Measurements from ENCODE around the gene IPO7. TPM values are rescaled to one million over a fixed set of nuclear protein-coding genes. Genes with fewer than 3 reads are reported as not detected.

The IPO7 gene
- total and polyA plus RNA-seq, 2 of the 13 experiments (the other 11 are each of a cell fraction or from before 2014, with no cell fraction given) = 59.4 to 98.4 TPM

DNA sequence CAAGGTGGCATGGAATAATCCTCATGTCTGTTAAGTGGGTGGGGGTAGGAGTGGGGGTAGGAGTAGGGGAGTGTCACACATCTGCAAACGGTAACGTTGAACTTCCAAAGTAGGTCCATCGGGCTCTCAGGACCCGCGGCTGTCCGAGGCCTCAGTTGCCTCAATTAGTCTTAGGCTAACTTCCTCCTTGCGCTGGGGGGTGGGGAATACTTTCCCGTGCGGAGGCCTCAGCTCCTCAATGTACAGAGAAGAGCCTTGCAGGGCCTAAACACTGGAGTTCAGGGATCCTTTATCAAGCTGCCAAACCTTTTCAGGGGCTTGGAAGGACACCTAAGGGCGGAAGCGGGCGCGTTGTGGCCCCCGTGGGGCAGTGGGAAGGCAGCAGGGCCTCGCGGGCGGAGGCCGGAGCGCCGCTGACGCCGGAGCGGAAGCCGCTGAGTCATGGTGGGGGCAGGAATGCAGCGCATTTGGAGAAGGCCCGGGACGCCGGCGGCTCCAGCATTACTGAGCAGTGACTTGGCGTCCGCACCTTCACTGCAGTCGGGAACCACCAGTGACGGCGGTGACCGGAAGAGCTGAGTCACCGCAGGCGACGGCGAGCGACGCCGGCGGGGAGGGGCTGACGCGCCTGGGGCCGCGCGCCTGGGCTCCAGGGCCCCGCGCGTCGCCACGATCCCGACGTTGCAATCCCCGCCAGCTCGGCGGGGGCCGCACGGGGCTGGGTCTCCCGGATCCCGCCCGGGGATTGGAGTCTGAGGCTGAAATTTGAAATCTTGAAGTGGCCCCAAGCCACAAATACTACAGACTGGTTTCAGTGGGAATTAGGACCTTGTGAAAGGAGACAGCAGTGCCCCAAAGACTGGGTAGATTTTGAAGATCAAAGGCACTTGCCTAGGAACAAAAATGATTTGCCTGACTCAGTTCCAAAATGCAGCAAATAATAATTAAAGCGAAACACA lies 20.2 kb upstream of the IPO7 start (continued):
- peak; percentile 37; the same call in 1 of the 2 replicates for TF ChIP-seq ZBED4 (CRISPR knock-in tag; IDR thresholded peaks at IDR 0.05; ENCODE audit: borderline replicate concordance)
- TF ChIP-seq, protein P1, sequence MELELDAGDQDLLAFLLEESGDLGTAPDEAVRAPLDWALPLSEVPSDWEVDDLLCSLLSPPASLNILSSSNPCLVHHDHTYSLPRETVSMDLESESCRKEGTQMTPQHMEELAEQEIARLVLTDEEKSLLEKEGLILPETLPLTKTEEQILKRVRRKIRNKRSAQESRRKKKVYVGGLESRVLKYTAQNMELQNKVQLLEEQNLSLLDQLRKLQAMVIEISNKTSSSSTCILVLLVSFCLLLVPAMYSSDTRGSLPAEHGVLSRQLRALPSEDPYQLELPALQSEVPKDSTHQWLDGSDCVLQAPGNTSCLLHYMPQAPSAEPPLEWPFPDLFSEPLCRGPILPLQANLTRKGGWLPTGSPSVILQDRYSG (CRISPR knock-in tag; IDR thresholded peaks at IDR 0.05) = 0 out of 2 replicates have a peak, but pooled peaks have one; percentile 76
- 0 out of 2 replicates have a peak, but pooled peaks have one; percentile 8 for TF ChIP-seq STAT5B (CRISPR knock-in tag; IDR thresholded peaks at IDR 0.05)
- peak; percentile 70 for TF ChIP-seq ATF1 (CRISPR knock-in tag; IDR thresholded peaks at IDR 0.05)
- TF ChIP-seq U2AF2 (IDR thresholded peaks at IDR 0.05; ENCODE audit: low read depth, low read length) = no peak
- no peak for TF ChIP-seq ZNF33A (CRISPR knock-in tag; IDR thresholded peaks at IDR 0.05; ENCODE audit: borderline replicate concordance)
- peak; percentile 85; the same call in 1 of the 2 replicates for TF ChIP-seq ESRRA (CRISPR knock-in tag; IDR thresholded peaks at IDR 0.05; ENCODE audit: low read depth)
- TF ChIP-seq ONECUT2 (CRISPR knock-in tag; IDR thresholded peaks at IDR 0.05) = no peak
- no peak for TF ChIP-seq MBNL3 (CRISPR knock-in tag; conservative IDR thresholded peaks at IDR 0.05)
- TF ChIP-seq, protein P2, sequence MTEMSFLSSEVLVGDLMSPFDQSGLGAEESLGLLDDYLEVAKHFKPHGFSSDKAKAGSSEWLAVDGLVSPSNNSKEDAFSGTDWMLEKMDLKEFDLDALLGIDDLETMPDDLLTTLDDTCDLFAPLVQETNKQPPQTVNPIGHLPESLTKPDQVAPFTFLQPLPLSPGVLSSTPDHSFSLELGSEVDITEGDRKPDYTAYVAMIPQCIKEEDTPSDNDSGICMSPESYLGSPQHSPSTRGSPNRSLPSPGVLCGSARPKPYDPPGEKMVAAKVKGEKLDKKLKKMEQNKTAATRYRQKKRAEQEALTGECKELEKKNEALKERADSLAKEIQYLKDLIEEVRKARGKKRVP (CRISPR knock-in tag; IDR thresholded peaks at IDR 0.05) = peak in 1 of 2 experiments; percentile 58; a peak in 2 of 4 replicates
- no peak for TF ChIP-seq ZNF704 (CRISPR knock-in tag; IDR thresholded peaks at IDR 0.05; ENCODE audit: borderline replicate concordance)
- peak; percentile 11 for TF ChIP-seq BHLHE40 (IDR thresholded peaks at IDR 0.05; ENCODE audit: low read length)
- peak; percentile 59 for TF ChIP-seq YY1 (IDR thresholded peaks at IDR 0.05; ENCODE audit: insufficient read depth, insufficient replicate concordance, low read depth, low read length)
- TF ChIP-seq RBAK (CRISPR knock-in tag; IDR thresholded peaks at IDR 0.05) = no peak
- peak; percentile 41 for TF ChIP-seq AGO1 (IDR thresholded peaks at IDR 0.05; ENCODE audit: low read depth, low read length, poor library complexity, severe bottlenecking)
- TF ChIP-seq ZNF777 (CRISPR knock-in tag; IDR thresholded peaks at IDR 0.05) = peak; percentile 74
- TF ChIP-seq MXD3 (CRISPR knock-in tag; IDR thresholded peaks at IDR 0.05) = peak; percentile 93
- peak; percentile 91 for TF ChIP-seq ZNF33B (CRISPR knock-in tag; IDR thresholded peaks at IDR 0.05)
- TF ChIP-seq SP2 (CRISPR knock-in tag; IDR thresholded peaks at IDR 0.05) = no peak
- TF ChIP-seq NFKB2 (CRISPR knock-in tag; IDR thresholded peaks at IDR 0.05; ENCODE audit: borderline replicate concordance) = peak; percentile 93; the same call in 1 of the 2 replicates

Data from HepG2 (cell line).